GM21367 (cell line): Measurements from ENCODE around the gene PLIN1.

Source experiments
- ATAC-seq: cut with Tn5 transposase; IDR thresholded peaks from one replicate; pipeline ENCODE4 v1.9.1; 2021; ENCODE audit not compliant: unreplicated experiment

PLIN1 gene

DNA sequence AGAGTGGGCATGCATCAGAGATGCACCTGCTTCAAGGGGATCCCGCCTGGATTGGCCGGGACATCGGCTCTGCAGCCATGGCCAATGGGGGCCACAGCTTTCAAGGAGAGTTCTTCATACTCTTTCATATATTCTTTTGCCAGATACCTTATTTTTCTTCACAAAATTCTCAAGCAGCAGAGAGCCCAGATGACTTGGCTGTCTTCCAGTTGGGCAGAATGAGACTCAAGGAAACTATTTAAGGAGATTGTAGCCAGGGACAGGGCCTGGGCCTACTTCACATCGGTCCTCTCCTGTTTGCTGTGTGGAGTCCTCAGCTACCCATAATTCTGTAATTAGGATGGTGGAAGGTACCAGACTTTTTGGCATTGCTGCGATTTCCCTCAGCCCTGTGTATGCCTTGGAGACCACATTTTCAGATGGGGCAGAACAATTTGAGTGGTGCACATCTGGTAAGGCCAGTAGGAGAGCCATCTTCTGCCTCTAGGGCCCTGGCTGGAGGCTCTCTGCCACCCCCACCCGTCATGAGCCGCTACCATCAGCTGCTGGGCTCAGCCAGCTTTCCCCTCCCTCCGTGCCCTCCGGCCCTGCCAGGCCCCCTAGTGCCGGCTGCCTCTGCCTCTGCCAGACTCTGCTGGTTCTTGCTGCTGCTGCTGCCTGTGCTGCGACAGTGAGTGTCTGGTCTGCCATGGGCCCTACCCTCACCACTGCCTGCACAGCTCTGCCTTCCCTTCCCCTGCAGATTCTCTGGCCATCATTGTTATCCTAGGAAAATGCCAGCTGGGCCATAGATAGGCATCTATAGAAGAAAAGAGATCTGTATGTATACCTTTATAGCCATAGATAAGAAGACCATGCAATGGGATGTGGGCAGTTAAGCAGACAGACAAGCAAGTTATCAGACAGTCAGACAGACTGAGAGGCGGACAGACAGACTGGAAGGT is 6.7 kb downstream of the PLIN1 start:
- ATAC-seq, result no peak

DNA sequence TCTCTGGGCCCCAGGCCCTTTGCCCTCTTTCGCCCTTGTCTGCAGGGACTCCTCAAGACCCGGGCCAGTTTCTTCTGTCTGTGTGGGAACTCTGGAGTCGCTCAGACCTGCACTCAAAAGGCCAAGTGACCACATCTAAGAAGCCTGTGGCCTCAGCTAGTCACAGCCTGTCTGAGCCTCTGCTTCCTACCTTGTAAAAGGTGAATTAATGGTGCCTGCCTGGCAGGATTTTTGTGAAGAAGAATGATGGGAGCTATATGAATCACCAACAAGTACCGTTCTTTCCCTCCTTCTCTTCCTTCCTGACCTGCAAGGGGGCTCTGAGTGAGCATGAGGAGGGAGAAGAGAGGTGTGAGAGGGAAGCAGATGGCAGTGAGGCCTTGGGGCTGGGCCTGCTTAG is 7.5 kb downstream of the PLIN1 start:
- no peak for ATAC-seq

DNA sequence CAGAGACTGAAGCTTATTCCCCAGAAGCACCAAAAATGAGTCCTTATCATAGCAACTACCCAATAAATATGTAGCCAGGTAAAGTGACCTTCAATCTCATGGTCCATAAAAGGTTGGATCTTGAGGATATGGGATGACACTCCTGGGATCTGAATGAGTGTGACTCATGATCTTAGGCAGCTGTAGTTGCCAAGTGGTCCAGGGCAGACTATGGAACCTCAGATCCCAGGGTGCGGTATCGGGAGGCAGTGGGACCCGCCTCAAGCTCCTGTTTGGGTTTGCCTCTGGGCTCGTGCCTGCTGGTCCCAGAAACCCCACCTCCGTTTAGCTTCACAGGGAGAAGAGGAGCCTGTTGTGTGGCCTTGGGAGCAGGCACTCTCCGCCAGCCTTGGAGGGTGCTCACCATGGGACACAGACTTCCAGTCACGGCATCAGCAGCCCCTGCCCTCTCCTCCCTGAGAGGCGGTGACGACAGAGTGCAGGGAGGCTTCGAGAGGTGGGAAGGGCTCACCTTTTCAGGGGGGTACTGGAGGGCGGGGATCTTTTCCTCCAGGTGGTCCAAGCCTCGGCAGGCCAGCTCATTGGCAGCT is 8.1 kb downstream of the PLIN1 start:
- no peak for ATAC-seq

DNA sequence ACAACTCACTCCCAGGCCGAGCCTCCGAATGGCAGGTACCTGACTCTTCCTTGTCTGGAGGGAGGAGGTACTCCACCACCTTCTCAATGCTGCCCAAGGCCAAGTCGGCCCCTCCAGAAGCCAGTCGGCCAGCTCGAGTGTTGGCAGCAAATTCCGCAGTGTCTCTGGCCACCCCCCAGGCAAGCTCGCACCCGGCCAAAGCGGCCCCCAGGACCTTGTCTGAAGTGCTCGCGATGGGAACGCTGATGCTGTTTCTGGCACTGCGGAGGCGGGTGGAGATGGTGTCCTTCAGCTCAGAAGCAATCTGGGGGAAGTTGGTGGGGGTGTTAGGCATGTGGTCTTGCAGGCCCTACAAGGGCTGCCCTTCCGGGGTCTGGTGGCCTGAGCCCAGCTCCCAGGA is 9.2 kb downstream of the PLIN1 start:
- ATAC-seq, result no peak

DNA sequence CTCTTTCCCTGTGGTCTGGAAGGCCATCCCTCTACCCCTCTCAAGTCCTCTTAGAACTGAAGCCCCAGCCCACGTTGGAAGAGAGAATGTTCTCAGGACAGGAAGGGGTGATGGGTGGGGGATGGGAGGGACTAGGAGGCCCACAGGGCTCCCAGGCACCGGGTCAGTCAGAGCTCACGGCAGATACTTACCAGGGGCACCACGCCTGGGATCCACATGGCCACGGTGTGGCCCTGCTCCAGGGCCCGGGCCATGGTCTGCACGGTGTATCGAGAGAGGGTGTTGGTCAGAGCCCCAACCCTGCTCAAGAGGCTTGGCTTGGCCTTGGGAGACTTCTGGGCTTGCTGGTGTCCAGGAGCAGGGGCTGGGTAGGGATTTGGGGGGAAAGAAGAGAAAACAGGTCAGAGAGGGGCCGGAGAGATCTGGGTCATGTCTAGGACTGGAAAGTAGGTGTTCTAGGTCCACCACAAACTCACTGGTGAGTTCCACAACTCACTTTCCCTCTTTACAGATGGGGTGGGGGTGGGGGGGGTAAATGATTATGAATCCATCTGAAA is 9.8 kb downstream of the PLIN1 start:
- no peak for ATAC-seq

DNA sequence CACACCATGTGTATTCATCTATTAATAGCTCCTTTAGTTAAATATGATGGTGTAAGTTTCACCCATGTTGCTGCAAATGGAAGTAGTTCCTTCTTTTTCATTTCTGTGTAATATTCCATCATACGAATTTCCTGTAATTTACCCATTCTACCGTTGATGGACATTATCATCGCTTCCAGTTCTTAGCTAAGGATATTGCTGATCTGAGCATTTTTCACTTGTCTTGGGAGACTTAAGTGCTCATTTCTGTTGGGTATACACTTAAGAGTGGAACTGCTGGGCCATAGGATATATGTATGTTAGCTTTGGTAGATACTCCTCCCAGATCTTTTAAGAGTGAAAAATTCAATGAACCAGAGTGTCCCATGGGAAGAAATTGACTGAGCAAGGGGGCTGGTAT is 11.0 kb downstream of the PLIN1 start:
- no peak for ATAC-seq

DNA sequence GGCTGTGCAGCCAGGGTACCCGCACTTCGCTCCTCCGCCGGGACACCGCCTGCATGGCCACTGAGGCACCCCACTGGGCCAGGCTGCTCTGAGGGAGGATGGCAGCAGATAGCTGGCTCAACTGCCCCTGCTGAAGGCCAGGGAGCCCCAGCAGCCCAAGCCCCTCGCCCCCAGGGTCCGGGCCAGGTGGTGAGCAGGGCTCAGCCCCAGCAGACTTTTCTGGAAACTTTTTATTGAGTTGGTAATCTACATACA is 11.5 kb downstream of the PLIN1 start:
- no peak for ATAC-seq

DNA sequence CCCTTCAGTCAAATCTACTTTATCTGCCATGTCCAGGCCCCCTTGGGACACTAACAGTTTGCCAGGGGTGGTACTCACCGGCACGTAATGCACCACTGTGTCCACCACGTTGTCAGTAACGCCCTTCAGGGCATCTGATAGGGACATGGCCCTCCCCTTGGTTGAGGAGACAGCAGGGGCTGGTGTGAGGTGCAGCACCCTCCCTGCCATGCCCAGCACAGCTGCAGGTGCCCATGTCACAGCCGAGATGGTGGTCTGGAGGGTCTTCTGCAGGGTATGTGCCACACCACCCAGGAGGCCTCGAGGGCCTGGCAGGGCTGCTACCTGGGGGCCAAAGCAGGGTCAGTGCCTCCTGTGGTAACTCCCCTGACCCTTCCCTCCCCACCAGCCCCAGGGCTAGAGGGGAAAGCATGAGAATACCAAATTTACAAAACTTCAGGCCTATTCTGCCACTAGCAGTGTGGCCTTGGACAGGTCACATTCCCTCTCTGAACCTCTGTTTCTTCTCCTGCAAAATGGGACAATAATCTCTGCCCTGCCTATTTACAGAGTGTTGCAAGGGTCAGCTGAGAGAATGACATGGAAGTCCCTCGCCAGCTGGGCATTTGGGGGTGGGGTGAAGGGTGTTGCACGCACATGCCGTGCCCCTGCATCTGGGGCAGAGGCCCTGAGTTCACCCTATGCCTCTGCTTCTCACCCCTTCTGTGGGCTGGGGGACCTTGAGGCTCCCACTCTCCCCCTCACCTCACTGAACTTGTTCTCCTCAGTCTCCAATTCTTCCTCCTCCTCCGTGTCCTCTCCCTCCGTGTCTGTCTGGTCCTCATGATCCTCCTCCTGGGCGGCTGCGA is 12.1 kb downstream of the PLIN1 start:
- no peak for ATAC-seq

DNA sequence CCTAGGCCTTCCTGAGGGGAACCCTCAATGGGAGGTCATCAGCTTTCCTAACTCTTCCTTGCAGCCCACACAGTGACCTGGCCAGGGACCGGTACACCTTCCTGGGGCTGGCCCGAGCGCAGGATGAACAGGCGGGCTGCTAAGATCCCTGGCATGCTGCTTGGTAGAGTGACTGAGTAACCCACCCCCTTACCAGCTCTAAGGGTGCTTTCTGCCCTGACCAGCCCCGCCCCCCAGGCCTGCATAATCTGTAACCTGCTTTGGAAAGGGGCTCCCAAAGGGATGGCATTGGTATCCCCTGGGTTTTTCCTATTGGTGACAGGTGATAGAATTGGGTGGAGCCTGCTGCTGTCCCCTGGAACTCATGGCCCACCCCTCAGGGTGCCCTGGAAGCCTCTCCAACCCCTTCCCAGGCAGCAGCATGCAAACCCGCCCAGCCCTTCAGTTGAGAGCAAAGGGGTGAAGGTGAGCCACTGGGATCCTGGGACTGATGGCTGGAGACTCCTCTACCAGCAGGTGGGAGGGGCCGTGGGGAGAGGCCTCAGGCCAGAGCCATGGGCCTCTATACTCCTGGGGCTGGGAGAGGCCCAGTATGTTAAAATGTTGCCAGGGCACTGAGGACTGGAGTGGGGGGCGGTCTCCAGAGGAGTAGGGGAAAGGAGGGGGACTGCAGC is 12.8 kb downstream of the PLIN1 start:
- no peak for ATAC-seq

DNA sequence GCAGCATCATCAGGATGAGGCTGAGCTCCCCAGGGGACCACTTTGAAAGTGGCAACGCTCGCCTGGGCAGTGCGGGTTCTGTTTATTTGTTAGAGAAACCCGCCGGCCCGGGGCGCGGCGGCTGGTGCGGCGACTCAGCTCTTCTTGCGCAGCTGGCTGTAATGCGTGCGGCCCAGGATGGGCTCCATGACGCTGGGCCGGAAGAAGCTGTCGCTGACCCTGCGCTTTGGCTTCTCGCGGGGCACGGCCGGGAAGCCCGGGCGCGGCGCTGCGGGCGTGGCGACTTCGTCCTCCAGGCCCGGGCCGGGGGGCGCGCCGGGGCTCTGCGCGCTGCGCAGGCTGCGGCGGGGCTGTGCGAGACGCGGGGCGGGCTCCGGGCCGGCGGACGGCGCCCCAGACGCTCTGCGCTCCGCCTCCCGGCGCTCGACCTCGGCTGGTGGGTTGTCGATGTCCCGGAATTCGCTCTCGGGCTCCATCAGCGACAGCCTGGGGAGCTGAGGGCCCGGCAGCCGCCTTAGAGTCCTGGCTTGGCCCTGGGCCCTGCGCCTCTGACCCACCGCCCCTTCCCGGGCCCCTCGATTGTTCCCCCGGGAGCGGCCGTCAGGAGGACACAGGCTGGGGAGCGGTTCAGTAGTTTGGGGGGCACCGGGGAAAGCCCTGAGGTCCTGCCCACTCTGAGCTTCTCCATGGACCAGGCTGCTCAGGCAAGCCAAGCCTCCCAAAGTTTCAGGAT is 13.6 kb downstream of the PLIN1 start:
- ATAC-seq, result no peak

DNA sequence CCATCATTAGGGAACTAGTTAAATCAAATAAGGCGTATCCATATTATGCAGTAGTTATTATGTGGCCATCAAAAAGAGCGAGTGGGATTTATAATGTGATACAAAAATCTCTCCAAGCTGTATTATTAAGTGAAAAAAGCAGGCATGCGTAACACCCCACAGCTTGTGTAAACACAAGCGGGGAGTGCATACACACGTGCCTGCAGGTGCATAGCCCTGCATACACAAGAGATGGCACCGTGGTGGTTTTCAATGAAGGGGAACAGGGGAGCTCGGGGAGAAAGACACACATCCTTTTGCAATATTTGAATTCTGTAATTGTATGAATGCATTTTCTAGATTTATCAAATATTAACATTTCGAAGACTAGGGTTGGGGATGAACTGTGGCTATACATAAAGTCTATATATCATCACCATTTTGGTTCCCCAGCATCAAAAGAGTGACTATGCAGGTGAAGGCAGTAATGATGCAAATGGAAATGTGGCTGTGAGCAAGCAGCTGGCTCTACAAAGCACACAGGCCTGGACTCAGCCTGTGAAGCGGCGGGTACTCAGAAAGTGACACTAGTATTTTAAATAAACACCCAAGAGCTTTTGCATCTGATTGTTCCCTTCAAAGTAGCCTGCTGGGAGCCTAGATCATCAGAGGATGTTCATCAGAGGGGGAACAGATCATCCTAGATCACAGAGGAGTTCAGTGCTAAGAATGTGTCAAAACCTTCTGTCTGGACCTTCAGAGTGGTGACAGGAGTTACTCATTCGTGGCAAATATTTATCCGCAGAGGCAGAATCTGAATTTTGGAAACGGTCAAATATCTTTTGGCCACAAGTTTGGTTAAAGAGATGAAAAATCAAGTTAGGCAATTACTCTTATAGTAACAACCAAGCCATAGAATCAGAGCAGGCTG is 14.5 kb downstream of the PLIN1 start:
- ATAC-seq, result no peak

DNA sequence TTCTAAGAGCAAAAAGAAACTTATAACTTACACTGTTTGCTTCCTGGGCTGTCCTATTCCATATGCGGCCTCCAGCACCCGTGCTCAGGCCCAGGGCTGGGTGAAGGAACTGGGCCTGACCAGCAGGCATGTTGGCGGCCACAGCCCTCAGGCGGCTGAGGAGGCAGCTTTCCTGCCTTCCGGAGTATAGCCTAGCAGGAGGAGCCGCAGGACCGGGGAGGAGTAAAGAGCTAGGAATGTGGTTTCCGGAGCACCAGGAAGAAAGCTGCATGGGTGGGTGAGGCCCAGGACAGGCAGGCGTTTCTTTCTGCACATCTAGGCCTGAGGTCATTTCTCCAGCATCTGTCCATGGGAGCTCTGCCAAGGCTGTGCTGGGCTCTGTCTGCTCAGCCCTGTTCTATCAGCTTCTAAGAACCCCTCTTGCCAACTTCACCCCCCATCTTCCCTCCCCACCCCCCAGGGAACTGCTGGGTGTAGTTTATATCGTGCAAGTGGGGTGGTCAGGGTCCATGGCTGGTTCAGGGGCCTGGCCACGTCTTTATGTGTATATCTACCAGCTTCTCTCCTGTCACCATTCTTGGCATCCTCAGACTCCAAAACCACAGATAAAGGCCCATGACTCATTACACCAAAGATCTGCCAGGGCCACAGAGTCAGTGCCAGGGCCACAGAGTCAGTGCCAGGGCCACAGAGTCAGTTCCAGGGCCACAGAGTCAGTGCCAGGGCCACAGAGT is 16.1 kb downstream of the PLIN1 start:
- ATAC-seq, result no peak

DNA sequence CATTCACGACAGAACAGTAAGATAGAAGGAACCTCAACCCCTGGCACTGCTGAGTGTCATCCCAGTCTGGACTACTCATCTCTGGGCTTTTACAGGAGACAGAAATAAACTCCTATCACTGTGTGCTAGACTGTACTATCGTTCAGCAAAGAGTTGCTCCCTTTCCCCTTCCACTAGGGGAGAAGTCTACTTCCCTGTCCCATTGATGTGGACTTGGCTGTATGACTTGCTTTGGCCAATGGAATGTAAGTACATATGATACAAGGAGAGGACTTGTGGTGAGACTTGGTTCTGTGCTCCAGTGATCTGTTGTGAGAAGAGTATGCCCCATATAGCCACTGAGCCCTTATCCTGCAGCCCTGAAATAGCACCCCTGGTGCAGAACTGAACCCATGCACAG is 18.6 kb downstream of the PLIN1 start:
- no peak for ATAC-seq

DNA sequence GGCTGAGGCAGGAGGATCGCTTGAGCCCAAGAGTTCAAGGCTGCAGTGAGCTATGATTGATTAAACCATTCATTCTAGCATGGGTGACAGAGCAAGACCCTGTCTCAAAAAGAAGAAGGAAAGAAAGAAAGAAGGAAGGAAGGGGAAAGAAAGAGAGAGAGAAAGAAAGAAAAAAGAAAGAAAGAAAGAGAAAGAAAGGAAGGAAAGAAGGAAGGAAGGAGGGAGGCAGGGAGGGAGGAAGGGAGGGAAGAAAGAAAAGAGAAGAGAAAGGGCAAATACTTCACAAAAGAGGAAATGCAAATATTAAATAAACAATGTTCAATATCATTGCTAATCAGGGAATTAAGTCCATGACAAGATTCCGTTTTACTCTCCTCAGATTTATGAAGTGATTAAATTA is 19.9 kb downstream of the PLIN1 start:
- ATAC-seq, result no peak

DNA sequence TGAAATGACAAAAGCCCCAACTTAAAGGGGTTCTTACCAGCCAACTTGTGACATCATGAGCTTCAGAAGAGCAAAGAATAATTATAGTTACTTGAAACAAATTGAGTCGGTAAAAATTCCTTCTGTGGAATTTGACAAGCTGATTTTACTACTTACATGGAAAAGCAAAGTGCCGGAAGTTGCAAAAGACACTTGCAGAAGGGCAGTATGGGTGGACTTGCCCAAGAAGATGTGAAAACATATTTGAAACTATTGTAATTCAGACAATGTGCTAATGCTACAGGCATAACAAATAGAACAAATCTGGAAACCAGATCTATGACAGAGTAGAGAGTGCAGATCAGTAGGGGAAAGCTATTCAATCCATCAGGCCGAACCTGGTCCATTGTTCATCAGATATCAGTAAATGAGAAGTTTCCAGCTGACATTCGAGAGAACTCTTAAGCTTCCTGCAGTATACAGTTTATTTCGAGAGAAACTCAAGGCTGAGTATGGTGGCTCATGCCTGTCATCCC is 21.4 kb downstream of the PLIN1 start:
- ATAC-seq, result no peak

DNA sequence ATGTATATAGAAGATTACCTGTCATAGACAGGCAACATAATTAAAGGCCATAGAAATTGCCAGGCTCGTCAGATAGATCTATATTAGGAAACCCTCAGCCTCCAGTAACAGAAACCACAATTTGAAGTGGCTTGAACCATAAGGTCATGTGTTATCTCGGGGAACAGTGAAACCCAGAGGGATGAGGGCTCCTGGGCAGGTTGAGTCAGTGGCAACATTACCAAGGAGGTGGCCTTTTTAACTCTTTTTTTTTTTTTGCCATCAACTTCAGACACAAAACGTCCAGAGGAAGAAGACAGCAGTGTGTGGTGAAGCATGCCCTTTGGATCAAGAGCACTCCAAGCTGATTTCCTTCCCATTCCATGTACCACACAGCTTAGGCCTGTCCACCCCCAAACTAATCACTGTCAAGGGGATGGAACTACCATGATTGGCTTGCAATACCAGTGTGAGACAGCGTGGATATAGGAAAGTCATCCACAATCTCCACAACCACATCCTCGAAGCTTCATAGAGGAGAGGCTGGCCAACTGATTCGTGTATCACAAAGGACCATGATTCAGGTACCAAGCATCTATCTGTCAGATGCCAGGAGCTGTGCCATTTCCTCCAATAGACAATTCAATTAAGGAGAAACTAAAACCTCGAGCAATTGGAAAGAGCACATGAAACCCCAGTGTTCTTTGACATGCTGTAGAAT is 22.9 kb downstream of the PLIN1 start:
- ATAC-seq, result no peak

DNA sequence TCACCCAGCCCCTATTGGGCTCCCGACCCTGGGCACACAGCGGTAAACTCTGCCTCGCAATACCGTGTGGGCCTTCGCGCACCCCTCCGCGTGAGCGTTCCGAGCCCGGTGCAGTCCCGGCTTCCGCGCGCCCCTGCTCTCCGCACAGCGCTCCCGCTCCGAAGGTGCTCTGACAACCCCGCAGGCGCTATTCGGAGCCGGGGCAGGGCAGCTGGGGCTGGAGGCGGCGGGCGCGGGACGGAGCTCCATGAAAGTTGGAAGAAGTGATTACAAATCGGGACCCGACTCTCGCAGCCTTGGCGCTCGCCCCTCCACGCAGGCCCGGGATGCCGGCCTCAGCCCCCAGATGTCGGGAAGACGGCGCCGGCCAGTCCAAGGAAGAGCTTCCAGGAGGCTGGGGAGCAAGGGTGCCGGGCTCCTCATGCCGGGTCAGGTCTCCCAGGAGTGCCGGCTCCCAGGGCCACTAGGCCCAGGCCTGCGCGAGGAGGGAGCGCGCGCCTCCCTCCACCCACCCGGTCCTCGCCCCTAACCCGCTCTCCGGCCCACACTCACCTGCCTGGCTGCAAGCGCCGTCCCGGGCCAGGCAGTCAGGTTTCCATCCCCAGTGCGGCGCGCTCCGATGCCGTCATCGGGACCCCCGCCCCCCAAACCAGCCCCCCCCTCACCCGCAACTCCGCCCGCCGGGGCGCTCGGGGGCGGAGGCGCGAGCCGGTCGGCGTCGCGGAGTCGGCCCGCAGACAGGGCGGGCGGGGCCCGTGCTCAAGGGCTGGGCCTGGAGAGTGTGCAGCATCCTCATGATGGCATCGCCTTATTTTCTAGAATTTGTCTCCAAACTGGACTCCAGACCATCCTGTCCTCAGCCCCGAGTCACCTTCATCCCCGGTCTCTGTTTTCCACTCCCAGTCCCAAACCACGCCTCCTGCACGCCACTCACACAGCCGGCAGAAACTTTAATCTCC is 24.0 kb downstream of the PLIN1 start, which contains the start of gene KIF7:
Gene KIF7, minus strand, starts transcription at position 621 of the 959 bp plus-strand sequence. CDS start 2,537 bp downstream, outside the sequence.
- no peak for ATAC-seq
